ENCODE results near the gene TAAR1.
"Not testable (repeated sequence)": the region's sequence is repeated elsewhere in the genome, so short reads cannot be mapped to it uniquely, and the experiment has no call there.

The TAAR1 gene

DNA sequence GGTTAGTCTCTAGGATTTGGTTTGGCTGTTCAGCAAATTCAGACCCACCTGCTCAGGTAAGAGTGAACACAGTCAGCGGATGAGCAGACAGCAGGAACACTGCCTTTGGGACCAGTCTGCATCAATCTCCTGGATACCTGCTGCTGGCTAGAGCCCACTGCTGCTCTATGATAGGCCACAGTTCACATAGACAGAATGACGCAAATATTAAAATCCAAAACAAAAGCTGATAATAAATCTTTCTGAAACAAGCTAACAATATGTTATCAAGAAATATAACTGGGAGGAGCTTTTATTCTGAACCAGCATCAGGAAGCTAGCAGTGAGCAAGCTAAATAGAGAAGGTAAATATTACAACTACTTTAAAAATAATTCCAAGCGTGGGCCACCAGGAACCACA is at the start of gene TAAR1:
Gene TAAR1 (minus strand): TSS at position 101 of the 400 bp plus-strand sequence. CDS start 13,179 bp downstream, outside the sequence.
- DNase-seq (ENCODE audit: low read depth, low spot score), result no peak

GRCh38 chr6:132708771-132709170 is 49.8 kb upstream of the TAAR1 start:
- no peak for DNase-seq (ENCODE audit: low read depth, low spot score)

GRCh38 chr6:132708002-132708401 is 49.0 kb upstream of the TAAR1 start:
- no peak for DNase-seq (ENCODE audit: low read depth, low spot score)

GRCh38 chr6:132706756-132707155 is 47.8 kb upstream of the TAAR1 start:
- not testable (repeated sequence) for DNase-seq (ENCODE audit: low read depth, low spot score)

DNA sequence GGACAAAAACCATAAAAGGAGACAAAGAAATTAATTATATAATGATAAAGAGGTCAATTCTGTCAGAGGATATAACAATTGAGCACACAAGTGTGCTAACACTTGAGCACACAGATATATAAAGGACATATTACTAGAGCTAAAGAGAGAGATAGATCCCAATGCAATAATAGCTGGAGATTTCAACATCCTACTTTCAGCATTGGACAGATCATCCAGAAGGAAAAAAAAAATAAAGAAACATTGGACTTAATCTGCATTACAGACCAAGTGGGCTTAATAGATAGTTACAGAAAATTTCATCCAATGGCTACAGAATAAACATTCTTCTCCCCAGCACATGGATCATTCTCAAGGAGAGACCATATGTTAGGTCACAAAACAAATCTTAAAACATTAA is 45.0 kb upstream of the TAAR1 start:
- no peak for DNase-seq (ENCODE audit: low read depth, low spot score)

DNA sequence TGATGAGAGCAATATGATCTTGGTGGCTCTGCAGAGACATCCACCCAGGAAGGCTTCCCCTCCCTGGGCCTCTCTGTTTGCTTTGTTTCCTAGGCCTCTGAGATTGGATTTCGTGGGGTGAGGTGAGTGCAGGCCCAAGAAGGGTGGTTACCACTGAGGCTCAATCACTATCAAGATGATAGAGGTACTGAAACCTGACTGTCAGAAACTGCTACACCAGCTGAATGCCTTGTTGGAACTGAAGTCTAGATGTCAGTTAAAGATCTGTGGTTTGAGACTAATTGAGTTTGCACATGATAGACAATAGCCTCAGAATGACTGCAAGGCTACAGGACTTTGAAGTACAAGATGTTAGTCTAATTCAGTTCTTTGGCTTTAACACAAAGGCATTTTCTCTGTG is 39.6 kb upstream of the TAAR1 start:
- no peak for DNase-seq (ENCODE audit: low read depth, low spot score)

DNA sequence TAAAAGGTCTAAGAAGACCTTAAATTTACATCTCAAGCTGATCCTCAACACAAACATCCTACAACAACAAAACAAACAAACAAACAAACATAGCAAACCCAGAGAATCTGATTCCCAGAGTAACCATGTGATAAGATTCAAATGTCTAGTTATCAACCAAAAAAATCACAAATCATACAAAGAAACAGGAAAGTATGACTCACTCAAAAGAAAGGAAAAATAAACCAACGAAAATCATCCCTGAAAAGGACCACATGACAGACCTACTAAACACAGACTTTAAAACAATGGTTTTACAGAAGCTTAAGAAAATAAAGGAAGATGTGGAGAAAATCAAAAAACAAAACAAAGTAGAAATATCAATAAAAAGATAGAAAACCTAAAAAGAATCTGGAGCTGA is 36.8 kb upstream of the TAAR1 start:
- DNase-seq (ENCODE audit: low read depth, low spot score), result no peak

GRCh38 chr6:132693478-132693877 is 34.5 kb upstream of the TAAR1 start:
- no peak for DNase-seq (ENCODE audit: low read depth, low spot score)

DNA sequence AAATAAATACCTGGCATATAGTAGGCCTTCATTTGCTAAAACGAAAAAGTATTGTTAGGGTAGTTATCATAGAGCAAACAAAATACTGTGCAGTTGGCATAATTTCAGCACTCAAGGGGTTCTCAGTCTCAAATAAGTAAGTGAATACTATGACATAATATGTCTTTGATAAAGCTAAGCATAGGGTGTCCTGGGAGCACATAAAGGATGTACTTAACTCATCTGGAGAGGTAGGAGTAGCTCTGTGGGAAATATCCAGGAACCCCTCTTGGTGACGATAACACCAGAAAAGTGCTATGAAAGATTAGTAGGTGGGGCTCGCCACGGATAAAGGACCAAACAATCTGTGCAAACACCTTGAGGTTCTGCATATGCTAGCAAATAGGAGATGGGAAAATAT is 31.7 kb upstream of the TAAR1 start:
- no peak for DNase-seq (ENCODE audit: low read depth, low spot score)

DNA sequence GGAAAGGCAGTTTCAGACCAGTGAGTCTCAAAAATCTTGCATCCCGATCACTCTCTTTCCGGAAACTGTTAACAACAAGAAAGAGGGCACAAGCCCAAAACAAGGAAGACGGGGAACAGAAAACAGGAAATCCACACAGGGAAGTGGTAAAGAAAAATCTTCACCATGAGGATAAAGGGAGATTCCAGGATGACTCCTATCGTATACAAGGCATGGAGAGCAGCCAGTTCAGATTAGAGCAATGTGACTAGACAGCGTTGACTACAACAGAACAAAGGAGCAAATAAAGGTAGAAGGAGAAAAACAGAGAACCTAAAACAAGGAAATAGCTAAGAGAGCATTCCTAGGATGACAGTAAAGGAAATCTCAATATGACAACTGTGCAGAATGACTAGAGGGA is 28.3 kb upstream of the TAAR1 start:
- no peak for DNase-seq (ENCODE audit: low read depth, low spot score)

DNA sequence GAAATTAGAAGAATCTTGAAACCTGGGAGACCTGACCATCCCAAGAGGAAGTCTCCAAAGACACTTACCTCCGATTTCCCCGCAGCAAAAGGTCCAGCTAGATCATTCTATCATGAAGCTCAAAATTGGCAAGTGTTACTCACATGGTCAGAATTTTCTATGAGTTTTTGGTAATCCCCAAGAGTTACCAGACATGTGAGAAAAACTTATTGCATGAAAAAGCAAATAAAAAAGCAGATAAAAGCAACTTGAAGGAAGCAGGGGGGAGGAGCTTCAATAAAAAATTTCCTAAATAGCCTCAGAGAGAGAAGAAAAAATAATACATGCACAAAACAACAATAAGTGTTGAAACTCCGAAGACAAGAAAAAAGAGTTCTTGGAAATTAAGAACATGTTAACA is 27.5 kb upstream of the TAAR1 start:
- no peak for DNase-seq (ENCODE audit: low read depth, low spot score)

DNA sequence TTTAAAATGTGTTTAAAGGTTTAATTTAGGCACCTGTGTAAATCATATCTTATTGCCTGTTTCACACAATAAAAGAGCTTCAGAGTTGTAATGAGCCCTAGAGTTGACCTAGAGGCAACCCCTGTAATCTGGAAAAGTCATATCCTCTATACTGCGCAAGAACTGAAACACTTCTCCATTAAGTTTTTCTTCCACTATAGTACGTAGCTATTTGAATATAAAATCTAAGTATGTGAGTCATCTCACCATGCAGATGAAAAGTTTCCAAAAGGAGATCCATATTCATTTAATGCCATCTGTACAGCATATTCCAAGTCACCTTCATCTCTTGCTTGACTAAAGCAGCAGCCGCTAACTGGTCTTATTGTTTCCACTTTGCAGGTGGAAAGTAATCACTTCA is 26.0 kb upstream of the TAAR1 start:
- no peak for DNase-seq (ENCODE audit: low read depth, low spot score)

GRCh38 chr6:132684272-132684671 is 25.3 kb upstream of the TAAR1 start:
- no peak for DNase-seq (ENCODE audit: low read depth, low spot score)

- no peak for DNase-seq (ENCODE audit: low read depth, low spot score)
Observed at GRCh38 chr6:132683543-132683942, 24.6 kb upstream of the TAAR1 start.

- not testable (repeated sequence) for DNase-seq (ENCODE audit: low read depth, low spot score)
Observed at GRCh38 chr6:132679094-132679493, 20.1 kb upstream of the TAAR1 start.

GRCh38 chr6:132675749-132676148 is 16.8 kb upstream of the TAAR1 start:
- no peak for DNase-seq (ENCODE audit: low read depth, low spot score)

- DNase-seq (ENCODE audit: low read depth, low spot score), result no peak
Observed at GRCh38 chr6:132675002-132675401, 16.0 kb upstream of the TAAR1 start.

DNA sequence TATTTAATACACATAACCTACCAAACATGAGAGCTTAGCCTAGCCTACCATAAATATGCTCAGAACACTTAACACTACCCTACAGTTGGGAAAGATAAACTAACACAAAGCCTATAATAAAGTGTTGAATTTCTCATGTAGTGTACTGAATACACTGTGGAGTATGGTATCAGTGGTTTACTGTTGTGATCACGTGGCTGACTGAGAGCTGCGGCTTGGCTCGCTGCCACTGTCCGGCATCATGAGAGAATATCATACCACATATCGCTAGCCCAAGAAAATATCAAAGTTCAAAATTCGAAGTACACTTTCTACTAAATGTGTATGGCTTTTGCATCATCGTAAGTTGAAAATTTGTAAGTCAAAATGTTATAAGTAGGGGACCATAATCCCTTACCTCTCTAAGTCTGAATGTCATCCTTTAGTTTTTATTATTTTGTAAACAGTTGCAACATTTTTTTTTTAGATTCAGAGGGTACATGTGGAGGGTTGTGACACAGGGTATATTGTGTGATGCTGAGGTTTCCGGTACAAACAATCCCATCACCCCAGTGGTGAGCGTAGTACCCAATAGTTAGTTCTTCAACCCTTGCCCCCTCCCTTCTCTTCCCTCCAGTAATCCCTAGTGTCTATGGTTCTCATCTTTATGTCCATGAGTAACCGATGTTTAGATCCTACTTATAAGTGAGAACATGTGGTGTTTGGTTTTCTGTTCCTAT is 14.6 kb upstream of the TAAR1 start:
- DNase-seq (ENCODE audit: low read depth, low spot score), result no peak

- DNase-seq (ENCODE audit: low read depth, low spot score), result no peak
Observed at GRCh38 chr6:132671295-132671694, 12.3 kb upstream of the TAAR1 start.

DNA sequence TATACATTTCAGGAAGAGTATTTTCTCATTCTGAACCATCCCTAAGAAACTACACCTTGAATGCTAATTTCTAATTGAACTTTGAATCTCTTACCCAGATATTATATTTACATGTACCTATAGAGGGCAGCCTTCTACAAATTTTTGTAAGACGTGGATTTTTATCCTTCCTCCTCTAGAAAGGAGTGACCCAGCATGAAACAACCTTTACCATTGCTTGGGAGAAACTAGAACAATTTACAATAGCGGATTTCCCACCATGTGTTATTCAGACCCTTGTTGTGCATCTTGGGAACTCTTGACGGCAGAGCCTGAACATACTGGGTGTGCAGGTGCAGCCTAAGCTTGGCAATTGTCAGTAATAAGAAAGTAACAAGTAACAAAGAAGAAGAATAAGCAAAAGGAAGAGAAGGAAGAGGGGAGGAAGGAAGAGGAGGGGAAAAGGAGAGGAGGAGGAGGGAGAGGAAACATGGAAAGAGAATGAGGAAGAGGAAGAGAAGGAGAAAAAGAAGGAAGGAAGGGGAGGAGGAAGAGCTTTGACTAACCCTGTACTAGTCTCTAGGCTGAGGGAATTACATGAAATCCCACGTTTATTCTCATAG is 10.8 kb upstream of the TAAR1 start:
- DNase-seq (ENCODE audit: low read depth, low spot score), result no peak

DNA sequence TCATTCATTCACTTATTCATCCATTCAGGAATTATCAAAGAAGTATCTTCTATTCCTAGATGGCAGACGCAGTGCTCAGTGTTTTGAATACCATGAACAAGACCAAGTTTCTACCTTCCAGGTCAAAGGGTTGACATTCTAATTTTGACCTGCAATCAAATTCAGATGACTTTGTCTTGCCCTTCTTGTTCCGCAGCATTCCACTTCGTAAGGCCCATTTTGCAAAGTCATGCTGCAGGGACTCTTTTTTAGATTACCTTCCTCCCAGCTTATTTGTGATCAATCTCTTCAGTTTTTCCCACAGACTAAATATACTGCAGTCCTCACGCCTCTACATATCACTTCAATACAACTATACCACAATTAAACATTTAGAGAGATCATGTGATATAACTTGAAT is 7.1 kb upstream of the TAAR1 start:
- DNase-seq (ENCODE audit: low read depth, low spot score), result no peak

DNA sequence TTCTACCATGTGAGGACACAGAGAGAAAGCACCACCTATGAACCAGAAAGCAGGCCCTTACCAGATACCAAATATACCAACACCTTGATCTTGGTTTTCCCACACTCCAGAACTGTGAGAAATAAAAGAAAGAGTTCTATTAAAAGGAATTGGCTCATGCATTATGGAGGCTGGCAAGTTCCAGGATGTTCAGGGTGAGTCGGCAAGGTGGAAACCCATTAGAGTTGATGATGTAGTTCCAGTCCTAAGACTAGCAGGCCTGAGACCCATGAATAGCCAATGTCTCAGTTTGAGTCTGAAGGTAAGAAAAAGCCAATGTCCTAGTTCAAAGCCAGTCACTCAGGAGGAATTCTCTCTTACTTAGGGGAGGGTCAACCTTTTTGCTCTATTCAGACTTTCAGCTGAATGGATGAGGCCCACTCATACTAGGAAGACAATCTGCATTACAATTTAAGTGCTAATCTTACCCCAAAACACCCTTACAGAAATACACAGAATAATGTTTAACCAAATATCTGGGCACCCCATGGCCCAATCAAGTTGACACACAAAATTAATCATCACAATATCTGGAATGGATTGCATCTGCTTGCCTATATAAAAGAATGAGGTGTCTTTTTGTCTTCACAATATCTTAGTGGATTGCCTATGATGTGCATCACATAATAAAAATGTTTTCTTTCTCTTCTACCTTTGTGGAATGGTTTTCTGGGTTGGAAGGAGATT is 5.5 kb upstream of the TAAR1 start:
- DNase-seq (ENCODE audit: low read depth, low spot score), result no peak

DNA sequence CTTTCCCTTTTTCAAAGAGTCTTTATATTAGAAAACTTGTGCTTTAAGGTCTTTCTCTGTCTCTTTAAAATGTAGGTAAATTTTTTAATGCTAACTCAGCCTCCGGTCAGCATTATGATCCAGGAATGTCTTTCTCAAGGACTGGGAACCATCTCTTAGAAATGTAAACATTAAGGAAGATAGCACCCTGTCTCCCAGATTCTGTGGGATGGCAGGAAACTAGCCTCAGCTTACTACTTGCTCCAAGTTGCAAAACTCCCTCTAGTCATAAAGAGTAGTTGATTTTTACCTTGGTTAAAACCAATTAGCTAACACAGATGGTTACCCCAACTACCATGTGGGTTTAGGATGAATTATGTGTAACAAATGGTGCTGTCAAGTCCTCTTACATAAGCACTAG is 4.7 kb upstream of the TAAR1 start:
- DNase-seq (ENCODE audit: low read depth, low spot score), result no peak
